Natural killer cell (primary cell): Measurements from ENCODE around the gene MTNR1A. TPM values are rescaled to one million over a fixed set of nuclear protein-coding genes. Genes with fewer than 3 reads are reported as not detected.

Source experiments
- ATAC-seq, 3 donors: fragments of 150-1000 bp in 2 of 3; fragments of 200-7000 bp in 1 of 3; cut with Tn5 transposase; 1 replicate in 1 of 3; 2 replicates in 2 of 3; pipeline ENCODE4 v1.10.0; 2021; ENCODE audit warnings: mild to moderate bottlenecking in 2 of 3, moderate library complexity in 2 of 3
- DNase-seq, 2 donors: peaks; one replicate each; pipeline versions ENCODE4 v3.0.0 to v3.0.0-alpha.2; 2013 to 2021; ENCODE audit warnings: mixed read lengths in 1 of 2
- H3K27ac ChIP-seq: one replicate; pipeline ENCODE4 v1.5.1; 2013; ENCODE audit warnings: mild to moderate bottlenecking, low read length
- H3K27me3 ChIP-seq: one replicate; pipeline ENCODE4 v1.6.1; 2013; ENCODE audit warnings: low read length; ENCODE audit not compliant: control insufficient read depth, insufficient read depth
- H3K36me3 ChIP-seq: one replicate; pipeline ENCODE4 v1.6.1; 2013; ENCODE audit warnings: low read length; ENCODE audit not compliant: control insufficient read depth, insufficient read depth
- H3K4me1 ChIP-seq: one replicate; pipeline ENCODE4 v1.6.1; 2013; ENCODE audit warnings: low read length; ENCODE audit not compliant: control insufficient read depth, insufficient read depth
- H3K4me3 ChIP-seq: one replicate; pipeline ENCODE4 v1.5.1; 2013; ENCODE audit warnings: low read length
- H3K9me3 ChIP-seq: one replicate; pipeline ENCODE4 v1.6.1; 2013; ENCODE audit warnings: low read length; ENCODE audit not compliant: control insufficient read depth, insufficient read depth
- H3K27ac Mint-ChIP-seq, 2 donors: one replicate each; pipeline ENCODE4 v1.8.0; 2022; ENCODE audit warnings: mild to moderate bottlenecking in 2 of 2, mixed read lengths in 2 of 2, moderate library complexity in 1 of 2
- H3K27me3 Mint-ChIP-seq, 2 donors: one replicate each; pipeline ENCODE4 v1.8.0; 2022; ENCODE audit warnings: low read depth in 2 of 2, mixed read lengths in 2 of 2
- H3K36me3 Mint-ChIP-seq: one replicate; pipeline ENCODE4 v1.8.0; 2022; ENCODE audit warnings: mixed read lengths
- H3K4me1 Mint-ChIP-seq, 2 donors: one replicate each; pipeline ENCODE4 v1.8.0; 2022; ENCODE audit warnings: mixed read lengths in 2 of 2
- H3K4me3 Mint-ChIP-seq: one replicate; pipeline ENCODE4 v1.8.0; 2022; ENCODE audit warnings: mild to moderate bottlenecking, moderate library complexity, mixed read lengths
- H3K9me3 Mint-ChIP-seq, 2 donors: one replicate each; pipeline ENCODE4 v1.8.0; 2022; ENCODE audit warnings: mixed read lengths in 2 of 2
- WGBS: methylation state at CpG from one replicate; pipeline ENCODE4 v1.1.7; 2013; ENCODE audit warnings: missing lambda C conversion rate; ENCODE audit not compliant: insufficient coverage; 5-methylcytosine and 5-hydroxymethylcytosine counted together
- intact Hi-C: fragments of 100-400 bp; cut with micrococcal nuclease; formaldehyde crosslinking; loops from one replicate; pipeline ENCODE4 v1.14.2; 2022
- total RNA-seq, 4 donors: library from RNA; stranded (reverse); fragments of 120-200 nt in 1 of 4; gene quantifications; one replicate each; pipeline versions ENCODE4 v1.2.3 to v1.2.4, GENCODE V29; 2013 to 2022
- TF ChIP-seq, protein P1 (sequence below): fragments of 200-600 bp; IDR thresholded peaks from one replicate; pipeline ENCODE4 v1.8.0; 2022; ENCODE audit warnings: antibody characterized with exemption

The MTNR1A gene
- total RNA-seq: not detected
- not detected for total RNA-seq (2013)

DNA sequence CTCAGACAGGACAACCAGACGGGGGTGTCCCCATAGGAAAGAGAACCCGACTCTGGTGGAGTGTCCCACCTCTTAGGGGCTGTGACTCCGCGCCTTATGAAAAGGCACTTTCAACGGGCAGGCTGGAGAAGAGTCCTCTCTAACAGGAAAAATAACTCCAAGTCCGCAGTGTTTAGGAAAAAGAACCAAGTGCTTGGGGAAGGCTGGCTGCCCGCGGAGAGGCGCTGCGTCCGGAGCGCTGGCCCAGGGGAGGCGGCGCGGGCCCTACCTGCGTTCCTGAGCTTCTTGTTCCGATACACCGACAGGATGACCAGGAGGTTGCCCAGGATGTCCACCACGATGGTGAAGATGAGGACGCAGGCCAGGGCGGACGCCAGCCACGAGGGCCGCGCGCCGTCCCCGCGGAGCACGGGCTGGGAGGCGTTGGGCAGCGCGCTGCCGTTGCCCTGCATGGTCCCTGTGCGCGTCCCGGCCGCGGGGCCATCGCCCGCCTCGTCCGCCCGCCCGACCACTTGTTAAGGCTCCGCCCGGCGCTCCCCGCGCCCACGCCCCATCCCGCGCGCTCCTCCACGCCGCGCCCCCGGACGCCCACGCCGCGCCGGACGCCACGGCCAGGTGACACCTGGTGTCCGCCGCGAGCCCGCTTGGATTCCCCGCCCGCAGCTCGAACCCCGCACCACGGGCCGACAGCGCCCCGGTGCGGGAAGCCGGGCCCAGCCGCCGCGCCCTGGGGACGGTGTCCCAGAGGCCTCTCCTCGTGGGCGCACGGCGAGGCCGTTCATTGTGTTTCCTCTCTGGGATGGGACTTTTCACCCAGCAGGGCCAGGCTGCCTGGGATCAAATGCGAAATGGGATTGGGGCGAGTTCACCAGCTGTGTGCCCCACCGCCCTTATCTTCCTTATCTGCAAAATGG is at the start of gene MTNR1A:
Gene MTNR1A (minus strand): TSS at position 654 of the 914 bp plus-strand sequence. CDS start 202 bp downstream, at position 452.
- Mint-ChIP-seq H3K27me3 (peaks cover 4 to 6% of the 10 kb centered on the region in 2 donors), H3K4me1 (no peaks in the 10 kb centered on the region), H3K36me3 (no peaks in the 10 kb centered on the region), H3K9me3 (peaks cover 0 to 5% of the 10 kb centered on the region in 2 donors), H3K27ac (no peak within 1 kb of the TSS), H3K4me3 (no peak within 1 kb of the TSS)
- H3K4me1 ChIP-seq: no peaks in the 10 kb centered on the region
- no peaks in the 10 kb centered on the region for H3K36me3 ChIP-seq
- H3K27me3 ChIP-seq: peaks cover 7% of the 10 kb centered on the region
- intact Hi-C loops: no loop called here
- 11% methylated on average over 91 of the region's 91 CpGs for WGBS
- no peak within 1 kb of the TSS for H3K27ac ChIP-seq
- DNase-seq (no peak), ATAC-seq (no peak)
- no peaks in the 10 kb centered on the region for H3K9me3 ChIP-seq
- no peak within 1 kb of the TSS for H3K4me3 ChIP-seq
- TF ChIP-seq, protein P1, sequence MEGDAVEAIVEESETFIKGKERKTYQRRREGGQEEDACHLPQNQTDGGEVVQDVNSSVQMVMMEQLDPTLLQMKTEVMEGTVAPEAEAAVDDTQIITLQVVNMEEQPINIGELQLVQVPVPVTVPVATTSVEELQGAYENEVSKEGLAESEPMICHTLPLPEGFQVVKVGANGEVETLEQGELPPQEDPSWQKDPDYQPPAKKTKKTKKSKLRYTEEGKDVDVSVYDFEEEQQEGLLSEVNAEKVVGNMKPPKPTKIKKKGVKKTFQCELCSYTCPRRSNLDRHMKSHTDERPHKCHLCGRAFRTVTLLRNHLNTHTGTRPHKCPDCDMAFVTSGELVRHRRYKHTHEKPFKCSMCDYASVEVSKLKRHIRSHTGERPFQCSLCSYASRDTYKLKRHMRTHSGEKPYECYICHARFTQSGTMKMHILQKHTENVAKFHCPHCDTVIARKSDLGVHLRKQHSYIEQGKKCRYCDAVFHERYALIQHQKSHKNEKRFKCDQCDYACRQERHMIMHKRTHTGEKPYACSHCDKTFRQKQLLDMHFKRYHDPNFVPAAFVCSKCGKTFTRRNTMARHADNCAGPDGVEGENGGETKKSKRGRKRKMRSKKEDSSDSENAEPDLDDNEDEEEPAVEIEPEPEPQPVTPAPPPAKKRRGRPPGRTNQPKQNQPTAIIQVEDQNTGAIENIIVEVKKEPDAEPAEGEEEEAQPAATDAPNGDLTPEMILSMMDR: no peak

DNA sequence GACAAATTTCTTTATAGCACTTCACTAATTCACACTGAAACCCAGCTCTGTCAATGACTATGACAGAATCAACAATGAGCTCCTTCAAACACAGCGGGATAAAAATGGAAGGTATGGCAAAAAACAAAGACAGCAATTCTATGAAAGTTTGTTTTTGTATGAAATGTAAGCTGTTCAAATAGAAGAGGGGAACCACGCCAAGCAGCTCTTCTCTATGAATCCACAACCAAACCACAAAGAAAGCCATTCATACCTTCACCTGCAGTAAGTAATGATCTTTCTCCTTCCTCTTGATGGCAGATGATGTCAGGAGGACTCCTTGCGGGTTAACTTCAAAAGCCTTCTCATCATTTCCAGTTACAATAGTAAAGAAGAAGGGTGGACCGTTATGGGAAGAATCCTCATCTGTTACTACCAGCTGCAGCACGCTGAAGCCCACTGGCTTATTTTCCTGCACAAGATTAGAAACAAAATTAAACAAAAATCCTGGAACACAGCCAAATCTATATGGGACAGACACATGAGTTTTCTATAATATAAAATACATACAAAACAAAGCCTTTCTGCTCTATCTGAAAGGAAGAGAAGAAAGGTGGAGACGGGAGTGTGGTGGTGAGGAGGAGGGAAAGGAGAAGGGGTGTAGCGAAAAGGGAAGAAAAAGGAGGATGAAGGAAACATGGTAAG is 48.9 kb upstream of the MTNR1A start:
- H3K4me1 ChIP-seq: no peaks in the 10 kb centered on the region
- 91% methylated on average over 4 of the region's 7 CpGs for WGBS
- ATAC-seq (no peak), DNase-seq (no peak)
- no peak overlapping the region for H3K4me3 ChIP-seq
- H3K9me3 Mint-ChIP-seq: peaks cover 4 to 7% of the 10 kb centered on the region in 2 donors
- no peaks in the 10 kb centered on the region for H3K27me3 Mint-ChIP-seq
- intact Hi-C loops: no loop called here
- H3K36me3 ChIP-seq: no peaks in the 10 kb centered on the region
- no peak overlapping the region for H3K27ac Mint-ChIP-seq
- no peaks in the 10 kb centered on the region for H3K36me3 Mint-ChIP-seq
- TF ChIP-seq, protein P1: no peak
- H3K27me3 ChIP-seq: no peaks in the 10 kb centered on the region
- no peaks in the 10 kb centered on the region for H3K4me1 Mint-ChIP-seq
- no peak overlapping the region for H3K27ac ChIP-seq
- peaks cover 3% of the 10 kb centered on the region for H3K9me3 ChIP-seq
- H3K4me3 Mint-ChIP-seq: no peak overlapping the region

DNA sequence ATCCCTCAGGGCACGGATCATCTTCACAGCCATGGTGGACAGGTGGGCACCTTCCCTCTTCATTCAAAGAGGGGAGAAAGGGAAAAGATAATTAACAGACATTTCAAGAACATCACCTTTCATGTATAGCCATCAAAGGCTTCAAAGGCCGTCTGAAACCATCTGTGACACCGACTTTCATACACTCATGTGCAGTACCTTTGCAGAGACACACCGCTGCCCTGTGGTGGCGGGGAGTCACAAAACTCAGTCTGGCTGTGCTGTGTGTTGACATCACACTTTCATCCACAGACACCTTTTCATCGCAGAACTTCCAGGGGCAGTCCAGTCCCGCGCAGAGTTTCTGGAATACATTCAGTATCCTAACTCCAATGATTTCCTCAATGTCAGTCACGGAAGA is 47.6 kb upstream of the MTNR1A start:
- Histone ChIP-seq H3K27ac (no peak overlapping the region), H3K27me3 (no peaks in the 10 kb centered on the region), H3K4me1 (no peaks in the 10 kb centered on the region), H3K9me3 (no peaks in the 10 kb centered on the region), H3K4me3 (no peak overlapping the region), H3K36me3 (no peaks in the 10 kb centered on the region)
- H3K27me3 Mint-ChIP-seq: no peaks in the 10 kb centered on the region
- DNase-seq (no peak), ATAC-seq (no peak)
- TF ChIP-seq, protein P1: no peak
- no peak overlapping the region for H3K4me3 Mint-ChIP-seq
- no peaks in the 10 kb centered on the region for H3K36me3 Mint-ChIP-seq
- H3K27ac Mint-ChIP-seq: no peak overlapping the region
- no peaks in the 10 kb centered on the region for H3K4me1 Mint-ChIP-seq
- intact Hi-C loops: no loop called here
- WGBS: 96% methylated on average over 8 of the region's 9 CpGs
- peaks cover 4% of the 10 kb centered on the region in 2 donors for H3K9me3 Mint-ChIP-seq
